ENCODE measurements around the gene OCSTAMP.
A peak's percentile ranks its signal among the peaks of the same experiment; 100 is the strongest.

GRCh38 chr20:46559685-46560440, 9.4 kb upstream of the OCSTAMP start:
- TF ChIP-seq, protein P1, sequence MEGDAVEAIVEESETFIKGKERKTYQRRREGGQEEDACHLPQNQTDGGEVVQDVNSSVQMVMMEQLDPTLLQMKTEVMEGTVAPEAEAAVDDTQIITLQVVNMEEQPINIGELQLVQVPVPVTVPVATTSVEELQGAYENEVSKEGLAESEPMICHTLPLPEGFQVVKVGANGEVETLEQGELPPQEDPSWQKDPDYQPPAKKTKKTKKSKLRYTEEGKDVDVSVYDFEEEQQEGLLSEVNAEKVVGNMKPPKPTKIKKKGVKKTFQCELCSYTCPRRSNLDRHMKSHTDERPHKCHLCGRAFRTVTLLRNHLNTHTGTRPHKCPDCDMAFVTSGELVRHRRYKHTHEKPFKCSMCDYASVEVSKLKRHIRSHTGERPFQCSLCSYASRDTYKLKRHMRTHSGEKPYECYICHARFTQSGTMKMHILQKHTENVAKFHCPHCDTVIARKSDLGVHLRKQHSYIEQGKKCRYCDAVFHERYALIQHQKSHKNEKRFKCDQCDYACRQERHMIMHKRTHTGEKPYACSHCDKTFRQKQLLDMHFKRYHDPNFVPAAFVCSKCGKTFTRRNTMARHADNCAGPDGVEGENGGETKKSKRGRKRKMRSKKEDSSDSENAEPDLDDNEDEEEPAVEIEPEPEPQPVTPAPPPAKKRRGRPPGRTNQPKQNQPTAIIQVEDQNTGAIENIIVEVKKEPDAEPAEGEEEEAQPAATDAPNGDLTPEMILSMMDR (IDR thresholded peaks at IDR 0.05; ENCODE audit: low read depth, low read length): peak; percentile 23
- TF ChIP-seq EZH2phosphoT487 (IDR thresholded peaks at IDR 0.05; ENCODE audit: low read depth): no peak
